ENCODE data around the gene TEX264. TPM values are rescaled to one million over a fixed set of nuclear protein-coding genes. Genes with fewer than 3 reads are reported as not detected.

TEX264 gene
- total RNA-seq, 1 experiment from 2014 or later = 21.4 TPM

DNA sequence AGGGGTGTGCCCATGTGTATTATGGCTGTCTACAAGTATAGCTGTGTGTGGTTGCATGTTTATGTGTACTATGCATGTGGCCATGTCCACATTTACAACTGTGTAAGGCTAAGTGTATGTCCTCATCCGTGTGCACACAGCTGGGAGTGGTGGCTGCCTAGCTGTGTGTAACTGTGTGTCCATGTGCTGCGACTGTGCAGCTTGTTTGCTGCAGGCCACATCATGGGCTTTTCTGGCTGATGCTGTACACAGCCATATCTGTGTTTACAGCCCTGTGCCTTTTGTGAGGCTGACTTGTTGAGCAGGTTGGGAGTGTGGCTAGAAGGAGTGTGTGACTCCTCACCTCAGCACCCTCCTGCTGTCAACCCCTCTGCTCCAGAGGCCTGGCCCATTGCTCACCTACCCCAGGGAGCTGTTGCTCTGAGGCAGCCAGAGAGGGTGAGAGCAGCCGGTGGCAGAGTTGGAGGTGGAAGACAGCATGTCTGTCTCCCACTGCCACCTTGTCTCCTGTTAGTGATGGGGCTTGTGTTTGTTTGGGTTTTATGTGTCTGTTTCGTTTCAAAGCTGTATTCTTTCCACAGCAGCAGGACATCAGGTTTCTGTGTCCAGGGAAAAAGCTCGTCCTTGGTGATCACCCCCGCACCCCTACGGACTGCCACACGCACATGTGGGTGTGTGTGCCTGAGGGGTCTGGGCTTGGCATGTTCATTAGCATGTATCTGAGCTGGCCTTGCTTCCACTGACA lies 34.4 kb downstream of the TEX264 start:
- H3K27me3 ChIP-seq (replicated peaks; ENCODE audit: insufficient read depth, low read depth, low read length, poor library complexity) = no peaks in the 10 kb centered on the region
- no peaks in the 10 kb centered on the region for H3K9me3 ChIP-seq (ENCODE audit: low read depth, low read length, poor library complexity, severe bottlenecking)
- intact Hi-C loops (cut with micrococcal nuclease; ENCODE audit: unreplicated experiment) = no loop called here
- H3K36me3 ChIP-seq (ENCODE audit: insufficient read depth, low read length, poor library complexity, severe bottlenecking) = no peaks in the 10 kb centered on the region
- TF ChIP-seq EZH2 (IDR thresholded peaks at IDR 0.05; ENCODE audit: borderline replicate concordance, low read depth, low read length, poor library complexity, severe bottlenecking) = no peak
- TF ChIP-seq, protein P1, sequence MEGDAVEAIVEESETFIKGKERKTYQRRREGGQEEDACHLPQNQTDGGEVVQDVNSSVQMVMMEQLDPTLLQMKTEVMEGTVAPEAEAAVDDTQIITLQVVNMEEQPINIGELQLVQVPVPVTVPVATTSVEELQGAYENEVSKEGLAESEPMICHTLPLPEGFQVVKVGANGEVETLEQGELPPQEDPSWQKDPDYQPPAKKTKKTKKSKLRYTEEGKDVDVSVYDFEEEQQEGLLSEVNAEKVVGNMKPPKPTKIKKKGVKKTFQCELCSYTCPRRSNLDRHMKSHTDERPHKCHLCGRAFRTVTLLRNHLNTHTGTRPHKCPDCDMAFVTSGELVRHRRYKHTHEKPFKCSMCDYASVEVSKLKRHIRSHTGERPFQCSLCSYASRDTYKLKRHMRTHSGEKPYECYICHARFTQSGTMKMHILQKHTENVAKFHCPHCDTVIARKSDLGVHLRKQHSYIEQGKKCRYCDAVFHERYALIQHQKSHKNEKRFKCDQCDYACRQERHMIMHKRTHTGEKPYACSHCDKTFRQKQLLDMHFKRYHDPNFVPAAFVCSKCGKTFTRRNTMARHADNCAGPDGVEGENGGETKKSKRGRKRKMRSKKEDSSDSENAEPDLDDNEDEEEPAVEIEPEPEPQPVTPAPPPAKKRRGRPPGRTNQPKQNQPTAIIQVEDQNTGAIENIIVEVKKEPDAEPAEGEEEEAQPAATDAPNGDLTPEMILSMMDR (conservative IDR thresholded peaks at IDR 0.05; ENCODE audit: low read depth, low read length) = no peak
- no peaks in the 10 kb centered on the region for H3K4me1 ChIP-seq (ENCODE audit: insufficient read depth, low read length, poor library complexity, severe bottlenecking)
- H3K4me3 ChIP-seq (ENCODE audit: low read depth, low read length, poor library complexity, severe bottlenecking) = no peak overlapping the region
- DNase-seq (ENCODE audit: low spot score) = no peak
- no TSS peak for BruUV-seq (replicated peaks)
- ChIA-PET POLR2A (ENCODE audit: low non-redundant PET) (no interaction called here), CTCF (no interaction called here)
- H3K27ac ChIP-seq (ENCODE audit: low read depth, low read length, poor library complexity, severe bottlenecking) = no peak overlapping the region

DNA sequence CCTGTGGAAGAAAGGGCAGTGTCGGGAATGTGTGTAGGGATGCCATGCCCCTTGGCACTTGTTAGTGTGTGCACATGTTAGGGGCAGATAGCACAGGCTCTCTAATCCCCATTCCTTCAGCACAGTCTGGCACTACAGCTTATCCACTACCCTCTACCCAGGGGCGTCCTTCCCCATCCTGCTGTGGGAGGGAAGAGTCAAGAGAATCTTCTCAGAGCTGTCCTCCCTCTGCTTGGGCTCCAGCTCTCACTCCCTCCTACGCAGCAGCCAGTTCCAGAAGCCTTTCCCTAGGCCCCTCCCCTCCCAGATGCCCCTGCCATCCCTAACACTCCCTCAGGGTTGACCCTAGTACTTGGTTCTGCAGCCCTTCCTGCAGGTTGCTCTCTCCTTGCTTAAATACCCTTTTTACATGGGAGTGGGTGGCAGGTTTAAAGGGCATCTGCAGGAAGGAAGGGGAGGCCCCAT lies 35.0 kb downstream of the TEX264 start:
- intact Hi-C loops (cut with micrococcal nuclease; ENCODE audit: unreplicated experiment) = no loop called here
- no peak overlapping the region for H3K27ac ChIP-seq (ENCODE audit: low read depth, low read length, poor library complexity, severe bottlenecking)
- ChIA-PET POLR2A (ENCODE audit: low non-redundant PET) (no interaction called here), CTCF (interaction anchor here (0.9 kb wide), 1 partner anchor 206 kb away, joined by 3 read pairs; no protein-coding TSS in a partner anchor)
- no peaks in the 10 kb centered on the region for H3K4me1 ChIP-seq (ENCODE audit: insufficient read depth, low read length, poor library complexity, severe bottlenecking)
- no TSS peak for BruUV-seq (replicated peaks)
- H3K27me3 ChIP-seq (replicated peaks; ENCODE audit: insufficient read depth, low read depth, low read length, poor library complexity) = no peaks in the 10 kb centered on the region
- DNase-seq (ENCODE audit: low spot score) = no peak
- no peaks in the 10 kb centered on the region for H3K36me3 ChIP-seq (ENCODE audit: insufficient read depth, low read length, poor library complexity, severe bottlenecking)
- H3K4me3 ChIP-seq (ENCODE audit: low read depth, low read length, poor library complexity, severe bottlenecking) = no peak overlapping the region
- no peaks in the 10 kb centered on the region for H3K9me3 ChIP-seq (ENCODE audit: low read depth, low read length, poor library complexity, severe bottlenecking)
- no peak for TF ChIP-seq EZH2 (IDR thresholded peaks at IDR 0.05; ENCODE audit: borderline replicate concordance, low read depth, low read length, poor library complexity, severe bottlenecking)
- TF ChIP-seq, protein P1 (conservative IDR thresholded peaks at IDR 0.05; ENCODE audit: low read depth, low read length) = no peak

DNA sequence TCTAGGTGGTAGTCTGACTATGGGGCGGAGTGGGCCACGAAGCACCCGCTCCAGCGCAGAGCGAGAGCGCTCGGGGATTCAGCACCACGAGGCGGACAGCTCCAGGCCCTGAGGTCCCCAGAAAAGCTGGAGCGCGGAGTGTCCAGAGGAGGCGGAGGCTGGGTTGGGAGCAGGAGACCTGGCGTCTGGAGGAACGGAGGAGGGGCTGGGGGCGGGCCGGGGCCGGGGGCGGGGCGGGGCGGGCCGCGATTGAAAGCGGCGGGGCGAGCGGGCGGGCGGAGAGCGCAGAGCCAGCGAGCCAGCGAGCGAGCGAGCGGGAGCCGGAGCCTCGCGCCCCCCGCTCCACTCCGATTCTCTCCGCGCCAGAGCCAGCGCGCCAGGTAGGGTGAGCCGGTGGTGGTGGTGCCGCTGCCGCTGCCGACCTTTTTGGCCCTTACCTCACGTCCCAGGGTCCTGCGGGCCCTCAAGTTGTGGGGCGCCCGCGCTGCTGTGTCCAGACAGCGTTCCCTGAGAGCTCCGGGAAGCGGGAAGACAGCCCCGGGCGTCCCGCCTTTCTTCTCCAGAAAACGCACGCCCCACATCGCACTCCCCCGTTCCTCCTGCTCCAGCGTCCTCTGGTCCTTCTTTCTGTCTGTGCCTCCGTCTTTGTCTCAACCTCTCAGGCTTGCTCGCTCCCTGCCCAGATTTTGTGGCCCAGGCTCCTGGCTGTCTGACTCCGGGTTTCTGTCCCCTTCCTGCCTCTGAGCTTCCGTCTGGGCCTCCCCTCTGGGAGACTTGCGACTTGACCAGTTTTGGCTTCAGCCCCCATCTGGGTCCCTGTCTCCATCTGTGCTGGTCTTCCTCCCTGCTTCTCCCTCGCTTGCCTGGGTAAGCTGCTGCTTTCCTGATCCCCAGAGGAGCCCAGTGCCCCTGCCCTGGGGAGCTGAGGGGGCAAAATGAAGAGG lies 36.0 kb downstream of the TEX264 start, which contains the start of gene GRM2:
Gene GRM2, plus strand, starts transcription at position 281 of the 944 bp plus-strand sequence. CDS start 1,916 bp downstream, outside the sequence.
- Histone ChIP-seq H3K9me3 (ENCODE audit: low read depth, low read length, poor library complexity, severe bottlenecking) (no peaks in the 10 kb centered on the region), H3K36me3 (ENCODE audit: insufficient read depth, low read length, poor library complexity, severe bottlenecking) (no peaks in the 10 kb centered on the region), H3K4me1 (ENCODE audit: insufficient read depth, low read length, poor library complexity, severe bottlenecking) (no peaks in the 10 kb centered on the region), H3K27ac (ENCODE audit: low read depth, low read length, poor library complexity, severe bottlenecking) (no peak within 1 kb of the TSS), H3K27me3 (replicated peaks; ENCODE audit: insufficient read depth, low read depth, low read length, poor library complexity) (no peaks in the 10 kb centered on the region), H3K4me3 (ENCODE audit: low read depth, low read length, poor library complexity, severe bottlenecking) (peak within 1 kb of the TSS; percentile 40)
- BruUV-seq (replicated peaks) = no TSS peak
- TF ChIP-seq, protein P1 (conservative IDR thresholded peaks at IDR 0.05; ENCODE audit: low read depth, low read length) = no peak
- no peak for TF ChIP-seq EZH2 (IDR thresholded peaks at IDR 0.05; ENCODE audit: borderline replicate concordance, low read depth, low read length, poor library complexity, severe bottlenecking)
- peak; percentile 87 for DNase-seq (ENCODE audit: low spot score)
- POLR2A ChIA-PET (ENCODE audit: low non-redundant PET) = no interaction called here
- CTCF ChIA-PET = interaction anchor here (0.9 kb wide), 1 partner anchor 207 kb away, joined by 3 read pairs; no protein-coding TSS in a partner anchor
- intact Hi-C loops (cut with micrococcal nuclease; ENCODE audit: unreplicated experiment) = no loop called here

Measured in A673 (cell line).